Body of pancreas (tissue), 4 donors: ENCODE results near the gene SRPK3. TPM values are rescaled to one million over a fixed set of nuclear protein-coding genes. Genes with fewer than 3 reads are reported as not detected.
"Not testable (repeated sequence)": the region's sequence is repeated elsewhere in the genome, so short reads cannot be mapped to it uniquely, and the experiment has no call there.

ENCODE experiments used
- ATAC-seq: fragments of 150-250 bp; one replicate; pipeline ENCODE4 v1.9.1; 2016
- DNase-seq, 4 donors: peaks; one replicate each; pipeline ENCODE4 v3.0.0-alpha.2; 2019
- H3K27ac ChIP-seq, 4 donors: fragments of 200-600 bp; sonication (generic); 1 replicate in 3 of 4; 2 replicates in 1 of 4; pipeline versions ENCODE4 v1.5.1 to v1.6.1; 2016 to 2019; ENCODE audit warnings: mild to moderate bottlenecking in 1 of 4, mixed read lengths in 1 of 4, moderate library complexity in 1 of 4
- H3K27me3 ChIP-seq, 2 donors: fragments of 200-600 bp; sonication (generic); one replicate each; pipeline ENCODE4 v1.6.0; 2016; ENCODE audit warnings: mild to moderate bottlenecking in 1 of 2
- H3K36me3 ChIP-seq, 2 donors: fragments of 200-600 bp; sonication (generic); replicated peaks in 1 of 2; 2 replicates each; pipeline ENCODE4 v1.5.1; 2016; ENCODE audit warnings: low read depth in 2 of 2; ENCODE audit not compliant: insufficient read depth in 1 of 2
- H3K4me1 ChIP-seq: fragments of 200-600 bp; sonication (generic); one replicate; pipeline ENCODE4 v1.6.0; 2016
- H3K4me3 ChIP-seq, 2 donors: fragments of 200-600 bp; sonication (generic); 1 replicate in 1 of 2; 2 replicates in 1 of 2; pipeline ENCODE4 v1.5.1; 2016 to 2019
- H3K9me3 ChIP-seq, 3 donors: fragments of 200-600 bp; sonication (generic); 1 replicate in 2 of 3; 2 replicates in 1 of 3; pipeline ENCODE4 v1.5.1; 2016
- CTCF ChIP-seq, 7 experiments: fragments of 450-650 bp in 4 of 7; fragments of 200-600 bp in 3 of 7; sonication (generic) in 3 of 7; IDR thresholded peaks; one replicate each; pipeline ENCODE4 v1.5.1; 2016 to 2019; ENCODE audit warnings: antibody characterized with exemption in 7 of 7
- POLR2A ChIP-seq, 3 donors: fragments of 450-650 bp; IDR thresholded peaks; one replicate each; pipeline ENCODE4 v1.6.1; 2016; ENCODE audit warnings: antibody characterized with exemption in 3 of 3, mild to moderate bottlenecking in 2 of 3
- WGBS, 2 donors: methylation state at CpG; one replicate each; pipeline ENCODE4 v1.1.5; 2017; 5-methylcytosine and 5-hydroxymethylcytosine counted together
- intact Hi-C: fragments of 100-400 bp; cut with DNase I; formaldehyde crosslinking; loops from one replicate; pipeline ENCODE4 v1.15.1; 2023
- total RNA-seq, 2 donors: library from RNA; depleted of rRNA; stranded (reverse); fragments of >200 nt; gene quantifications; one replicate each; pipeline ENCODE4 v1.1.0, GENCODE V29; 2016

SRPK3 gene
- total RNA-seq, 2 donors from 2014 or later, result not detected

GRCh38 chrX:153741446-153741845 is 39.4 kb upstream of the SRPK3 start:
- Histone ChIP-seq H3K36me3 (no peaks in the 10 kb centered on the region), H3K4me1 (no peaks in the 10 kb centered on the region), H3K27ac (no peak overlapping the region), H3K4me3 (no peak overlapping the region), H3K9me3 (no peaks in the 10 kb centered on the region), H3K27me3 (no peaks in the 10 kb centered on the region)
- ATAC-seq (no peak), DNase-seq (no peak)
- no peak for TF ChIP-seq POLR2A (IDR thresholded peaks at IDR 0.05)
- TF ChIP-seq CTCF (IDR thresholded peaks at IDR 0.05), result no peak
- intact Hi-C loops, result no loop called here
- 60% methylated on average over 1 of the region's 14 CpGs; no CpG with 5 or more reads in 1 of the 2 donors for WGBS, 2 donors

GRCh38 chrX:153742111-153742510 is 38.7 kb upstream of the SRPK3 start:
- 97% methylated on average over 3 of the region's 14 CpGs; no CpG with 5 or more reads in 1 of the 2 donors for WGBS, 2 donors
- intact Hi-C loops, H3K9me3 ChIP-seq, DNase-seq, ATAC-seq, H3K4me3 ChIP-seq, H3K27ac ChIP-seq, H3K36me3 ChIP-seq, H3K27me3 ChIP-seq, H3K4me1 ChIP-seq: not testable (repeated sequence)

- DNase-seq, H3K36me3 ChIP-seq, H3K27me3 ChIP-seq, H3K9me3 ChIP-seq, H3K4me1 ChIP-seq, H3K4me3 ChIP-seq, ATAC-seq, intact Hi-C loops, H3K27ac ChIP-seq: not testable (repeated sequence)
- WGBS, 2 donors, result 73% methylated on average over 17 of the region's 32 CpGs; no CpG with 5 or more reads in 1 of the 2 donors
Measured at GRCh38 chrX:153742796-153743467, 37.9 kb upstream of the SRPK3 start.

- ATAC-seq, H3K27ac ChIP-seq, intact Hi-C loops: not testable (repeated sequence)
Measured at GRCh38 chrX:153743468-153744209, 37.2 kb upstream of the SRPK3 start.

GRCh38 chrX:153744210-153745066 is 36.4 kb upstream of the SRPK3 start:
- WGBS, 2 donors, result 40 to 44% methylated on average over 5 to 37 of the region's 38 CpGs
- H3K9me3 ChIP-seq, result no peaks in the 10 kb centered on the region
- H3K36me3 ChIP-seq, result no peaks in the 10 kb centered on the region
- intact Hi-C loops, result no loop called here
- ATAC-seq (no peak), DNase-seq (peak in 1 of 4 donors; percentile 22)
- TF ChIP-seq CTCF (IDR thresholded peaks at IDR 0.05) (no peak), POLR2A (IDR thresholded peaks at IDR 0.05) (no peak)
- no peak overlapping the region for H3K27ac ChIP-seq
- no peak overlapping the region for H3K4me3 ChIP-seq
- H3K27me3 ChIP-seq, result no peaks in the 10 kb centered on the region
- no peaks in the 10 kb centered on the region for H3K4me1 ChIP-seq

More at GRCh38 chrX:153743468-153744209, 37.2 kb upstream of the SRPK3 start:
- H3K27me3 ChIP-seq, H3K4me1 ChIP-seq, H3K9me3 ChIP-seq, H3K4me3 ChIP-seq, H3K36me3 ChIP-seq: not testable (repeated sequence)
- peak; percentile 34 to 77 (median 54) for DNase-seq
- WGBS, 2 donors, result 63% methylated on average over 12 of the region's 35 CpGs; no CpG with 5 or more reads in 1 of the 2 donors

GRCh38 chrX:153745067-153745433 is 35.8 kb upstream of the SRPK3 start:
- DNase-seq, H3K4me1 ChIP-seq, H3K4me3 ChIP-seq, intact Hi-C loops, ATAC-seq, H3K27me3 ChIP-seq, H3K9me3 ChIP-seq, H3K36me3 ChIP-seq, H3K27ac ChIP-seq: not testable (repeated sequence)
- 21 to 47% methylated on average over 3 to 8 of the region's 12 CpGs for WGBS, 2 donors
